ENCODE data around the gene KBTBD7. TPM values are rescaled to one million over a fixed set of nuclear protein-coding genes. Genes with fewer than 3 reads are reported as not detected.

Gene KBTBD7
- total and polyA plus RNA-seq, 2 experiments from 2014 or later, result 12.2 to 19.1 TPM

DNA sequence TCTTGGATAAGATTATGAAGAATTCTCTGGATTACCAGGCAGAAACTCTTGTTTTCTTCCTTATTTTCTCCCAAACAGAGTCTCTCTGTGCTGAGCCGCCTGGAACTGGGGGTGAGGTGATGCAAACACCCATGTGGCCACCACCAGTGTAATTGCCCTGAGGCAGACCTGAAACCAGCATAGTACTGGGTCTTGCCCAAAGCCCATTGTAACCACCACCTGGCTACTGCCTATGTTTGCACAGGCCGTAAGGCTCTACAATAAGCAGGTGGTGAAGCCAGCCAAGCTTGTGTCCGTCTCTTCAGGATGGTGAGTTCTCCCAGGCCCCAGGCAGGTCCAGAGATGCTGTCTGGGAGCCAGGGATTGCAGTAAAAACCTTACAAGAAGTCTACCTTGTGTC, 18.9 kb upstream of the KBTBD7 start:
- H3K27me3 Mint-ChIP-seq (ENCODE audit: insufficient read depth, low read depth, poor library complexity), result no peaks in the 10 kb centered on the region
- no peaks in the 10 kb centered on the region for H3F3A ChIP-seq (replicated peaks; ENCODE audit: low read depth)
- ATAC-seq, result no peak
- H3K27me3 ChIP-seq (ENCODE audit: insufficient read depth), result no peaks in the 10 kb centered on the region
- TF ChIP-seq, protein P1, sequence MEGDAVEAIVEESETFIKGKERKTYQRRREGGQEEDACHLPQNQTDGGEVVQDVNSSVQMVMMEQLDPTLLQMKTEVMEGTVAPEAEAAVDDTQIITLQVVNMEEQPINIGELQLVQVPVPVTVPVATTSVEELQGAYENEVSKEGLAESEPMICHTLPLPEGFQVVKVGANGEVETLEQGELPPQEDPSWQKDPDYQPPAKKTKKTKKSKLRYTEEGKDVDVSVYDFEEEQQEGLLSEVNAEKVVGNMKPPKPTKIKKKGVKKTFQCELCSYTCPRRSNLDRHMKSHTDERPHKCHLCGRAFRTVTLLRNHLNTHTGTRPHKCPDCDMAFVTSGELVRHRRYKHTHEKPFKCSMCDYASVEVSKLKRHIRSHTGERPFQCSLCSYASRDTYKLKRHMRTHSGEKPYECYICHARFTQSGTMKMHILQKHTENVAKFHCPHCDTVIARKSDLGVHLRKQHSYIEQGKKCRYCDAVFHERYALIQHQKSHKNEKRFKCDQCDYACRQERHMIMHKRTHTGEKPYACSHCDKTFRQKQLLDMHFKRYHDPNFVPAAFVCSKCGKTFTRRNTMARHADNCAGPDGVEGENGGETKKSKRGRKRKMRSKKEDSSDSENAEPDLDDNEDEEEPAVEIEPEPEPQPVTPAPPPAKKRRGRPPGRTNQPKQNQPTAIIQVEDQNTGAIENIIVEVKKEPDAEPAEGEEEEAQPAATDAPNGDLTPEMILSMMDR (conservative IDR thresholded peaks at IDR 0.05; ENCODE audit: low read depth in 2 of 2), result no peak
- no peak for TF ChIP-seq CREB1 (CRISPR knock-in tag; IDR thresholded peaks at IDR 0.05; ENCODE audit: low read depth)
- no peak for TF ChIP-seq EZH2phosphoT487 (IDR thresholded peaks at IDR 0.05; ENCODE audit: unreplicated experiment)
- H3K9me2 ChIP-seq (ENCODE audit: insufficient read depth), result no peaks in the 10 kb centered on the region
- DNase-seq (ENCODE audit: low spot score), result no peak
- no peaks in the 10 kb centered on the region for H3K36me3 ChIP-seq (ENCODE audit: insufficient read depth)
- H3K4me2 ChIP-seq, result no peak overlapping the region
- peaks cover 42% of the 10 kb centered on the region for H3K9me3 Mint-ChIP-seq
- H3K4me1 ChIP-seq (ENCODE audit: insufficient read depth), result no peaks in the 10 kb centered on the region
- peaks cover 22% of the 10 kb centered on the region for H3K36me3 Mint-ChIP-seq (ENCODE audit: low read depth)
- no peak overlapping the region for H2AFZ ChIP-seq
- no peaks in the 10 kb centered on the region for H4K20me1 ChIP-seq (replicated peaks; ENCODE audit: insufficient read depth)
- no peak overlapping the region for H3K4me3 Mint-ChIP-seq
- no peaks in the 10 kb centered on the region for H3K4me1 Mint-ChIP-seq
- H3K4me3 ChIP-seq, result no peak overlapping the region
- no peaks in the 10 kb centered on the region for H3K79me2 ChIP-seq (replicated peaks; ENCODE audit: insufficient read depth)
- H3K27ac Mint-ChIP-seq, result no peak overlapping the region
- no peak overlapping the region for H3K27ac ChIP-seq (ENCODE audit: low read depth)

DNA sequence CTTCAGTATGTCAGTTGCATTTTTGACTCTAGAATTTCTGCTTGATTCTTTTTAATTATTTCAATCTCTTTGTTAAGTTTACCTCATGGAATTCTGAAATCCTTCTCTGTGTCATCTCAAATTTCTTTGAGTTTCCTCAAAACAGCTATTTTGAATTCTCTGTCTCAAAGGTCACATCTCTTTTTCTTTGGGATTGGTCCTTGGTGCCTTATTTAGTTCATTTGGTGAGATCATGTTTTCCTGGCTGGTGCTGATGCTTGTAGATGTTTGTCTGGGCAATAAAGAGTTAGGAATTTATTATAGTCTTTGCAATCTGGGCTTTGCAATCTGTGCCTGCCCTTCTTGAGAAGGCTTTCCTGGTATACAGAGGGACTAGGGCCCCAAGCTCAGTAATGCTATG, 18.5 kb upstream of the KBTBD7 start:
- no peak for ATAC-seq

DNA sequence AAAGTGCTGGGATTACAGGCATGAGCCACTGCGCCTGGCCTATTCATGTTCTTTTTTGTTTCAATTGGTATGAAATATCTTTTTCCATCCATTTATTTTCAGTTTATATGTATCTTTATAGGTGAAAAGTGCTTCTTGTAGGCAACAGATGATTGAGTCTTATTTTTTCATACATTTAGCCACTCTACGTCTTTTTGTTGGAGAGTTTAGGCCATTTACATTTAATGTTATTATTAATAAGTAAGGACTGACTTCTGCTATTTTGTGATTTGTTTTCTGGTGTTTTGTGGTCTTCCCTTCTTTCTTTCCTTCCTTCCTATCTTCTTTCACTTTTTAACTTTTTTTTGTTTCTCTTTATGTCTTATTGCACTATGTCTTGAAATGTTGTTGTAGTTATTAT, 16.7 kb upstream of the KBTBD7 start:
- no peaks in the 10 kb centered on the region for H3F3A ChIP-seq (replicated peaks; ENCODE audit: low read depth)
- peaks cover 22% of the 10 kb centered on the region for H3K36me3 Mint-ChIP-seq (ENCODE audit: low read depth)
- no peak overlapping the region for H3K4me3 ChIP-seq
- no peak overlapping the region for H2AFZ ChIP-seq
- H3K27me3 ChIP-seq (ENCODE audit: insufficient read depth), result no peaks in the 10 kb centered on the region
- DNase-seq (ENCODE audit: low spot score) (no peak), ATAC-seq (no peak)
- no peaks in the 10 kb centered on the region for H3K36me3 ChIP-seq (ENCODE audit: insufficient read depth)
- no peak overlapping the region for H3K4me3 Mint-ChIP-seq
- H3K4me1 ChIP-seq (ENCODE audit: insufficient read depth), result no peaks in the 10 kb centered on the region
- no peak overlapping the region for H3K4me2 ChIP-seq
- no peaks in the 10 kb centered on the region for H4K20me1 ChIP-seq (replicated peaks; ENCODE audit: insufficient read depth)
- H3K27ac Mint-ChIP-seq, result no peak overlapping the region
- peaks cover 49% of the 10 kb centered on the region for H3K9me3 Mint-ChIP-seq
- no peaks in the 10 kb centered on the region for H3K27me3 Mint-ChIP-seq (ENCODE audit: insufficient read depth, low read depth, poor library complexity)
- no peaks in the 10 kb centered on the region for H3K4me1 Mint-ChIP-seq
- H3K27ac ChIP-seq (ENCODE audit: low read depth), result no peak overlapping the region
- H3K79me2 ChIP-seq (replicated peaks; ENCODE audit: insufficient read depth), result no peaks in the 10 kb centered on the region
- no peaks in the 10 kb centered on the region for H3K9me2 ChIP-seq (ENCODE audit: insufficient read depth)
- TF ChIP-seq POLR2AphosphoS5 (IDR thresholded peaks at IDR 0.05; ENCODE audit: low read depth), result no peak
- TF ChIP-seq EZH2 (IDR thresholded peaks at IDR 0.05; ENCODE audit: low read depth, unreplicated experiment), result no peak

More for the DNA sequence above, 18.5 kb upstream of the KBTBD7 start:
- DNase-seq (ENCODE audit: low spot score), result no peak
- Histone ChIP-seq H3K9me2 (ENCODE audit: insufficient read depth) (no peaks in the 10 kb centered on the region), H3K4me1 (ENCODE audit: insufficient read depth) (no peaks in the 10 kb centered on the region), H3K4me3 (no peak overlapping the region), H3K4me2 (no peak overlapping the region), H3K36me3 (ENCODE audit: insufficient read depth) (no peaks in the 10 kb centered on the region), H3K79me2 (replicated peaks; ENCODE audit: insufficient read depth) (no peaks in the 10 kb centered on the region), H3F3A (replicated peaks; ENCODE audit: low read depth) (no peaks in the 10 kb centered on the region), H2AFZ (no peak overlapping the region), H3K27ac (ENCODE audit: low read depth) (no peak overlapping the region), H3K27me3 (ENCODE audit: insufficient read depth) (no peaks in the 10 kb centered on the region), H4K20me1 (replicated peaks; ENCODE audit: insufficient read depth) (no peaks in the 10 kb centered on the region)
- Mint-ChIP-seq H3K36me3 (ENCODE audit: low read depth) (peaks cover 22% of the 10 kb centered on the region), H3K27me3 (ENCODE audit: insufficient read depth, low read depth, poor library complexity) (no peaks in the 10 kb centered on the region), H3K27ac (no peak overlapping the region), H3K4me1 (no peaks in the 10 kb centered on the region), H3K9me3 (peaks cover 46% of the 10 kb centered on the region), H3K4me3 (no peak overlapping the region)
- TF ChIP-seq POLR2AphosphoS5 (IDR thresholded peaks at IDR 0.05; ENCODE audit: low read depth) (no peak), CREB1 (CRISPR knock-in tag; IDR thresholded peaks at IDR 0.05; ENCODE audit: low read depth) (no peak)
- TF ChIP-seq, protein P1 (conservative IDR thresholded peaks at IDR 0.05; ENCODE audit: low read depth in 2 of 2), result no peak
